ENCODE measurements around the gene ABO. TPM values are rescaled to one million over a fixed set of nuclear protein-coding genes. Genes with fewer than 3 reads are reported as not detected.
"Not testable (repeated sequence)": the region's sequence is repeated elsewhere in the genome, so short reads cannot be mapped to it uniquely, and the experiment has no call there.

The ABO gene
- total and polyA plus RNA-seq, 7 experiments from 2014 or later = 1.7 to 3.3 TPM; not detected in 5

DNA sequence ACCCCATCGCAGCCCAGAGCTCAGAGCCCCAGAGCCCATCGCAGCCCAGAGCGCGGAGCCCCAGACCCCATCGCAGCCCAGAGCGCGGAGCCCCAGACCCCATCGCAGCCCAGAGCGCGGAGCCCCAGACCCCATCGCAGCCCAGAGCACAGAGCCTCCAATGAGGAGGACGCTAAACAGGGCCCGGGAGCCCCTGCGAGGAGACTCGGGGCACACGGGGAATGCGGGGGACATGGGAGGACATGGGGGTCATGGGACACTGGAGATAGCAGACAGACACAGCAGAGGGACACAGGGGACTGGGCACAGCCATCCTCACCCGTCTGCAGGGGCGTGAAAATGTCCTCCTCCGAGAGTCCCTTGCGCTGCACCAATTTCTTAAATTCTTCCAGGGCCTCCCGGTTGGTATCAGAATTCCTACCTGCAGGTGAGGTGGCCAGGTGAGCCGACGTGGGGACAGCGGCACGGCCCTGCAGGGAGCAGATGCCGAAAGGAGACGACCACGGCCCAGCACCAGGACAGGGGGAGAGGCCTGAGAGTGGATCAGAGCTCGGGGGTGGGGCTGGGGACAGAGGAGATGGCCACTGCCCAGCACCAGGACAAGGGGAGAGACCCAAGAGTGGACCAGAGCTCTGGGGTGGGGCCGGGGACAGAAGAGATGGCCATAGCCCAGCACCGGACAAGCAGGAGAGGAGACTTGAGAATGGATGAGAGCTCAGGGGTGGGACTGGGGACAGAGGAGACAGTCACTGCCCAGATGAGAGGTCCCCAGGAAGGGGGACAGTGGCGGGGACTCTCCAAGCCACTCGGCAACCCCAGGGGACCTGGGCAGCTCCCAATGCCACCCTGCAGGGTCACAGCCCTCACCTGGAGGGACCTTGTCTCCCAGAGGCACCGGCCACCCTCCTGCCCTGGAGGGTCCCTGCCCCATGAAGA lies 68.7 kb downstream of the ABO start:
- no peak overlapping the region for H3K4me3 ChIP-seq (ENCODE audit: low read length)
- H3K27me3 ChIP-seq (ENCODE audit: control insufficient read depth in 2 of 2, insufficient read depth in 2 of 2, low read length in 2 of 2) = no peaks in the 10 kb centered on the region
- POLR2A ChIA-PET = no interaction called here
- DNase-seq (peak in 1 of 9 donors; percentile 17), ATAC-seq (no peak)
- Mint-ChIP-seq H3K27ac (no peak overlapping the region), H3K4me1 (no peaks in the 10 kb centered on the region), H3K9me3 (no peaks in the 10 kb centered on the region), H3K36me3 (no peaks in the 10 kb centered on the region), H3K4me3 (no peak overlapping the region), H3K27me3 (peaks cover 0 to 25% (median 15%) of the 10 kb centered on the region in 5 donors)
- no peaks in the 10 kb centered on the region for H3K36me3 ChIP-seq (ENCODE audit: control insufficient read depth in 2 of 3, insufficient read depth in 3 of 3, low read length in 3 of 3)
- intact Hi-C loops (cut with micrococcal nuclease) = no loop called here
- no peak overlapping the region for H3K27ac ChIP-seq (ENCODE audit: low read depth, low read length)
- CTCF ChIA-PET = interaction anchor here (0.8 kb wide), 1 partner anchor 32 kb away, joined by 3 read pairs; no protein-coding TSS in a partner anchor
- H3K4me1 ChIP-seq (ENCODE audit: control insufficient read depth in 2 of 2, insufficient read depth in 2 of 2, low read length in 2 of 2) = no peaks in the 10 kb centered on the region
- no peaks in the 10 kb centered on the region for H3K9me3 ChIP-seq (ENCODE audit: control insufficient read depth in 2 of 3, low read length in 3 of 3)

DNA sequence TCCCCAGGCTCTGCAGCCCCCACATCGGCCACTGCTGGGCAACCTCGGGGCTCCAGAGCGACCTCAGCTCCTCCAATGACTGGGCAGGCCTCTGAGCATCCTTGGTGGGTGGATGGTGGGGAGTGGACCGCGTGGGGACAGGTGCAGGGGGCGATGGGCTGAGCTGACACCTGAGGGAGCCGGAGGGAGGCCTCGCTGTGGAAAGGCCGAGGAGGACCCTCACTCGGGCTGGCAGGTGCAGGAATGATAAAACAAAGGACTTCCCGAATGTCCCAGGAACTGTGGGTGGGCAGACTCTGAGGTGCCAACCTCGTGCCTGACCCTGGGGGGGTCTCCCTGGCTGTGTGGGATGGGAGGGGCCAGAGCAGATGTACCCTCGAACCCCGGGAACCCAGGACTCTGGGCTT lies 69.5 kb downstream of the ABO start:
- H3K4me3 Mint-ChIP-seq; H3K9me3 Mint-ChIP-seq; CTCF ChIA-PET; POLR2A ChIA-PET; ATAC-seq; H3K9me3 ChIP-seq (ENCODE audit: control insufficient read depth in 2 of 3, low read length in 3 of 3); H3K27ac ChIP-seq (ENCODE audit: low read depth, low read length); H3K4me3 ChIP-seq (ENCODE audit: low read length); H3K36me3 ChIP-seq (ENCODE audit: control insufficient read depth in 2 of 3, insufficient read depth in 3 of 3, low read length in 3 of 3); H3K36me3 Mint-ChIP-seq; H3K4me1 Mint-ChIP-seq; H3K27ac Mint-ChIP-seq; intact Hi-C loops (cut with micrococcal nuclease); H3K4me1 ChIP-seq (ENCODE audit: control insufficient read depth in 2 of 2, insufficient read depth in 2 of 2, low read length in 2 of 2); H3K27me3 ChIP-seq (ENCODE audit: control insufficient read depth in 2 of 2, insufficient read depth in 2 of 2, low read length in 2 of 2): not testable (repeated sequence)
- DNase-seq = peak in 1 of 9 donors; percentile 0
- H3K27me3 Mint-ChIP-seq = peaks cover 0 to 27% (median 11%) of the 10 kb centered on the region in 5 donors

Other genes starting within 250 kb of the ABO start
- gene GTF3C5, start 244.2 kb downstream of the ABO start, total RNA-seq = 10 to 100 TPM; 43.9 to 77.9 (median 73.9) TPM
- gene GTF3C5, start 244.2 kb downstream of the ABO start, polyA plus RNA-seq = 10 to 100 TPM; 39.9 to 48.8 TPM
- gene CEL, start 213.2 kb downstream of the ABO start, total RNA-seq = 1 to 10 TPM in 3 of 5 experiments, under 1 TPM in 2; 0.32 to 2.3 (median 2.2) TPM
- gene CEL, start 213.2 kb downstream of the ABO start, polyA plus RNA-seq = not detected
- 100 to 1,000 TPM in 2 of 5 experiments, 10 to 100 TPM in 3; 73.9 to 123 (median 79.7) TPM for gene RALGDS, start 154.0 kb downstream of the ABO start, total RNA-seq
- 10 to 100 TPM; 17.8 to 35.7 TPM for gene RALGDS, start 154.0 kb downstream of the ABO start, polyA plus RNA-seq
- 10 to 100 TPM in 2 of 5 experiments, 1 to 10 TPM in 3; 3.4 to 14.8 (median 5.5) TPM for gene GBGT1, start 111.3 kb downstream of the ABO start, total RNA-seq
- gene GBGT1, start 111.3 kb downstream of the ABO start, polyA plus RNA-seq = under 1 TPM in 1 of 2 donors, not detected in 1; 0.14 TPM
- not detected for gene OBP2B, start 66.0 kb downstream of the ABO start, total RNA-seq
- gene OBP2B, start 66.0 kb downstream of the ABO start, polyA plus RNA-seq = not detected
- 10 to 100 TPM; 15.4 to 33.5 (median 23.4) TPM for gene SURF6, start 61.0 kb upstream of the ABO start, total RNA-seq
- 10 to 100 TPM in 1 of 2 donors, 1 to 10 TPM in 1; 9.8 to 18.7 TPM for gene SURF6, start 61.0 kb upstream of the ABO start, polyA plus RNA-seq
- 10 to 100 TPM; 26.5 to 44.6 (median 32.8) TPM for gene MED22, start 72.9 kb upstream of the ABO start, total RNA-seq
- gene MED22, start 72.9 kb upstream of the ABO start, polyA plus RNA-seq = 10 to 100 TPM; 13.5 to 20.2 TPM
- gene RPL7A, start 73.0 kb upstream of the ABO start, total RNA-seq = 1,000 to 10,000 TPM; 2,002 to 2,815 (median 2,428) TPM
- 1,000 to 10,000 TPM; 1,347 to 1,421 TPM for gene RPL7A, start 73.0 kb upstream of the ABO start, polyA plus RNA-seq
- gene SURF1, start 81.3 kb upstream of the ABO start, total RNA-seq = 10 to 100 TPM; 40.5 to 53.5 (median 47.9) TPM
- 100 to 1,000 TPM in 1 of 2 donors, 10 to 100 TPM in 1; 96.1 to 128 TPM for gene SURF1, start 81.3 kb upstream of the ABO start, polyA plus RNA-seq
- gene SURF2, start 81.3 kb upstream of the ABO start, total RNA-seq = 10 to 100 TPM; 15.0 to 23.5 (median 15.6) TPM
- 10 to 100 TPM; 28.1 to 44.5 TPM for gene SURF2, start 81.3 kb upstream of the ABO start, polyA plus RNA-seq
- 100 to 1,000 TPM in 1 of 5 experiments, 10 to 100 TPM in 4; 72.5 to 196 (median 75.1) TPM for gene SURF4, start 100.9 kb upstream of the ABO start, total RNA-seq
- gene SURF4, start 100.9 kb upstream of the ABO start, polyA plus RNA-seq = 100 to 1,000 TPM in 1 of 2 donors, 10 to 100 TPM in 1; 99.5 to 121 TPM
- gene STKLD1, start 101.2 kb upstream of the ABO start, total RNA-seq = 1 to 10 TPM; 1.1 to 1.8 (median 1.5) TPM
- gene STKLD1, start 101.2 kb upstream of the ABO start, polyA plus RNA-seq = under 1 TPM in 1 of 2 donors, not detected in 1; 0.78 TPM
- 10 to 100 TPM; 17.8 to 44.1 (median 28.6) TPM for gene REXO4, start 142.8 kb upstream of the ABO start, total RNA-seq
- gene REXO4, start 142.8 kb upstream of the ABO start, polyA plus RNA-seq = 10 to 100 TPM; 14.0 to 29.9 TPM
- gene ADAMTS13, start 147.2 kb upstream of the ABO start, total RNA-seq = 1 to 10 TPM; 1.6 to 3.1 (median 2.5) TPM
- gene ADAMTS13, start 147.2 kb upstream of the ABO start, polyA plus RNA-seq = under 1 TPM; 0.07 to 0.35 TPM
- gene CACFD1, start 184.8 kb upstream of the ABO start, total RNA-seq = 1 to 10 TPM in 4 of 5 experiments, under 1 TPM in 1; 0.56 to 4.7 (median 3.1) TPM
- gene CACFD1, start 184.8 kb upstream of the ABO start, polyA plus RNA-seq = 1 to 10 TPM; 2.5 to 3.7 TPM
- gene SLC2A6, start 203.9 kb upstream of the ABO start, total RNA-seq = 10 to 100 TPM in 1 of 5 experiments, 1 to 10 TPM in 4; 2.4 to 34.7 (median 3.6) TPM
- 1 to 10 TPM; 2.6 TPM for gene SLC2A6, start 203.9 kb upstream of the ABO start, polyA plus RNA-seq
- gene MYMK, start 249.8 kb upstream of the ABO start, total RNA-seq = not detected
- gene MYMK, start 249.8 kb upstream of the ABO start, polyA plus RNA-seq = not detected

Measured in naive thymus-derived CD4-positive, alpha-beta T cell (primary cell).